GM12891 (cell line): ENCODE data around the gene RNF115.

Experiments used
- PAX5 ChIP-seq: IDR thresholded peaks from 2 replicates; pipeline ENCODE4 v1.6.1; 2011; ENCODE audit warnings: low read length, moderate library complexity, mild to moderate bottlenecking; ENCODE audit not compliant: insufficient read depth, severe bottlenecking
- POLR2A ChIP-seq: IDR thresholded peaks from 2 replicates; pipeline ENCODE4 v1.6.1; 2011; ENCODE audit warnings: low read depth, low read length, control low read depth
- POLR2AphosphoS5 ChIP-seq: IDR thresholded peaks from 2 replicates; pipeline ENCODE4 v1.6.1; 2011; ENCODE audit warnings: low read depth, low read length, control low read depth
- POU2F2 ChIP-seq: IDR thresholded peaks from 2 replicates; pipeline ENCODE4 v1.6.1; 2011; ENCODE audit warnings: low read depth, mild to moderate bottlenecking, control low read depth, low read length, moderate library complexity
- SPI1 ChIP-seq: IDR thresholded peaks from 2 replicates; pipeline ENCODE4 v1.6.1; 2011; ENCODE audit warnings: low read depth, low read length, control low read depth
- TAF1 ChIP-seq: IDR thresholded peaks from 2 replicates; pipeline ENCODE4 v1.6.1; 2011; ENCODE audit warnings: low read depth, low read length, control low read depth

DNA sequence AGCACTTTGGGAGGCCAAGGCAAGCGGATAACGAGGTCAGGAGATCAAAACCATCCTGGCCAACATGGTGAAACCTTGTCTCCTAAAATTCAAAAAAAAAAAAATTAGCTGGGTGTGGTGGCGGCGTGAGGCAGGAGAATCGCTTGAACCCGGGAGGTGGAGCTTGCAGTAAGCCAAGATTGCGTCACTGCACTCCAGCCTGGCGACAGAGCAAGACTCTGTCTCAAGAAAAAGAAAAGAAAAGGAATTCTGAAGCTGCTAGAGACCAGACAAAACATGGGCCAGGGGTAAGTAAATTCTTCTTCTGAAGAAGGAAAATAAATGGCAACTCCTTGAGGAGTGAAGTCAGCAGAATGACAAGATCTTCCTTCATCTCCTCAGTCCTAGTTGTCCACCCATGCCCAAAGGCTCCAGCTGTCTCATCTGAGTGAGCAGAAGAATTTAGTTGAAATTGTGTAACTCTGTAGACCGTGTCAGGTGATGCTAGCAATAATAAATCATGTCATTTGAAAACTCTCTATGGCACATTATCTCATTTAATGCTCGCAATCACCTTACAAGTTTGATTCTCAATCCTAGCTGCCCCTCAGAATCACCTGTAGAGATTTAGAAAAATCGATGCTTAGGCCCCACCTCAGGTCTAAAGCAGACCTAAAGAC is 131.0 kb downstream of the RNF115 start:
- TF ChIP-seq POLR2A = no peak
- TF ChIP-seq TAF1 = no peak
- TF ChIP-seq POLR2AphosphoS5 = no peak
- no peak for TF ChIP-seq POU2F2
- TF ChIP-seq SPI1 = no peak
- no peak for TF ChIP-seq PAX5
